Type B pancreatic cell (in vitro differentiated cells): Measurements from ENCODE around the gene ITGB6. TPM values are rescaled to one million over a fixed set of nuclear protein-coding genes. Genes with fewer than 3 reads are reported as not detected.

Experiments used
- DNase-seq: peaks from one replicate; pipeline ENCODE4 v3.0.0; 2021; ENCODE audit warnings: mixed read lengths; ENCODE audit not compliant: unreplicated experiment; ENCODE audit errors: extremely low spot score
- H3K27ac Mint-ChIP-seq: 2 replicates; pipeline ENCODE4 v1.8.0; 2021; ENCODE audit warnings: mild to moderate bottlenecking, mixed read lengths
- H3K27me3 Mint-ChIP-seq: 2 replicates; pipeline ENCODE4 v1.8.0; 2021; ENCODE audit warnings: mixed read lengths
- H3K36me3 Mint-ChIP-seq: 2 replicates; pipeline ENCODE4 v1.8.0; 2021; ENCODE audit warnings: mixed read lengths
- H3K4me1 Mint-ChIP-seq: one replicate; pipeline ENCODE4 v1.8.0; 2021; ENCODE audit warnings: mixed read lengths; ENCODE audit not compliant: unreplicated experiment
- H3K4me3 Mint-ChIP-seq: 2 replicates; pipeline ENCODE4 v1.8.0; 2021; ENCODE audit warnings: mild to moderate bottlenecking, mixed read lengths
- H3K9me3 Mint-ChIP-seq: 2 replicates; pipeline ENCODE4 v1.8.0; 2021; ENCODE audit warnings: mixed read lengths
- CTCF ChIP-seq: fragments of 200-600 bp; sonication (generic); conservative IDR thresholded peaks from 2 replicates; pipeline ENCODE4 v1.5.0; 2021; ENCODE audit warnings: antibody characterized with exemption, mild to moderate bottlenecking
- total RNA-seq: library from RNA; stranded (reverse); gene quantifications from 2 replicates; pipeline ENCODE4 v1.2.1, GENCODE V29; 2021; ENCODE audit warnings: low replicate concordance

The ITGB6 gene
- total RNA-seq, 1 donor from 2014 or later: 3.2 TPM

- no peak for TF ChIP-seq CTCF
- no peak for DNase-seq
- no peaks in the 10 kb centered on the region for H3K36me3 Mint-ChIP-seq
- H3K27me3 Mint-ChIP-seq: peaks cover 30% of the 10 kb centered on the region
- no peaks in the 10 kb centered on the region for H3K9me3 Mint-ChIP-seq
- no peak overlapping the region for H3K27ac Mint-ChIP-seq
- H3K4me3 Mint-ChIP-seq: no peak overlapping the region
- peaks cover 7% of the 10 kb centered on the region for H3K4me1 Mint-ChIP-seq
Measured at GRCh38 chr2:160063879-160064612, 136.0 kb downstream of the ITGB6 start.

- no peak for TF ChIP-seq CTCF
- Mint-ChIP-seq H3K27me3 (peaks cover 30% of the 10 kb centered on the region), H3K36me3 (peaks cover 2% of the 10 kb centered on the region), H3K4me3 (peak overlapping the region; percentile 87), H3K9me3 (no peaks in the 10 kb centered on the region), H3K27ac (peak overlapping the region; percentile 14), H3K4me1 (peaks cover 7% of the 10 kb centered on the region)
- DNase-seq: no peak
Measured at GRCh38 chr2:160063271-160063670, 136.8 kb downstream of the ITGB6 start.

GRCh38 chr2:160062292-160063005, 137.6 kb downstream of the ITGB6 start, which contains the start of gene PLA2R1:
Gene PLA2R1 (minus strand): TSS chr2:160062615. CDS start chr2:160062403, 212 bp downstream.
- peak within 1 kb of the TSS; percentile 14 for H3K27ac Mint-ChIP-seq
- H3K36me3 Mint-ChIP-seq: peaks cover 4% of the 10 kb centered on the region
- peak within 1 kb of the TSS; percentile 87 for H3K4me3 Mint-ChIP-seq
- peaks cover 30% of the 10 kb centered on the region for H3K27me3 Mint-ChIP-seq
- peaks cover 7% of the 10 kb centered on the region for H3K4me1 Mint-ChIP-seq
- DNase-seq: peak; percentile 74
- no peak for TF ChIP-seq CTCF
- H3K9me3 Mint-ChIP-seq: no peaks in the 10 kb centered on the region

GRCh38 chr2:160061944-160062291, 138.2 kb downstream of the ITGB6 start:
- H3K4me1 Mint-ChIP-seq: peaks cover 7% of the 10 kb centered on the region
- no peaks in the 10 kb centered on the region for H3K9me3 Mint-ChIP-seq
- H3K27ac Mint-ChIP-seq: no peak overlapping the region
- peak overlapping the region; percentile 87 for H3K4me3 Mint-ChIP-seq
- TF ChIP-seq CTCF: no peak
- H3K27me3 Mint-ChIP-seq: peaks cover 30% of the 10 kb centered on the region
- no peak for DNase-seq
- H3K36me3 Mint-ChIP-seq: peaks cover 4% of the 10 kb centered on the region

GRCh38 chr2:160061533-160061932, 138.5 kb downstream of the ITGB6 start:
- Mint-ChIP-seq H3K27ac (no peak overlapping the region), H3K4me3 (peak overlapping the region; percentile 87), H3K4me1 (peaks cover 7% of the 10 kb centered on the region), H3K27me3 (peaks cover 30% of the 10 kb centered on the region), H3K36me3 (peaks cover 4% of the 10 kb centered on the region), H3K9me3 (no peaks in the 10 kb centered on the region)
- no peak for DNase-seq
- no peak for TF ChIP-seq CTCF
